AG08395 (cell line): ENCODE measurements around the gene HNRNPA1.
"Not testable (repeated sequence)": the region's sequence is repeated elsewhere in the genome, so short reads cannot be mapped to it uniquely, and the experiment has no call there.

Experiments
- DNase-seq: peaks from one replicate; pipeline ENCODE4 v3.0.0; 2012; ENCODE audit warnings: mixed read lengths, low spot score

HNRNPA1 gene

DNA sequence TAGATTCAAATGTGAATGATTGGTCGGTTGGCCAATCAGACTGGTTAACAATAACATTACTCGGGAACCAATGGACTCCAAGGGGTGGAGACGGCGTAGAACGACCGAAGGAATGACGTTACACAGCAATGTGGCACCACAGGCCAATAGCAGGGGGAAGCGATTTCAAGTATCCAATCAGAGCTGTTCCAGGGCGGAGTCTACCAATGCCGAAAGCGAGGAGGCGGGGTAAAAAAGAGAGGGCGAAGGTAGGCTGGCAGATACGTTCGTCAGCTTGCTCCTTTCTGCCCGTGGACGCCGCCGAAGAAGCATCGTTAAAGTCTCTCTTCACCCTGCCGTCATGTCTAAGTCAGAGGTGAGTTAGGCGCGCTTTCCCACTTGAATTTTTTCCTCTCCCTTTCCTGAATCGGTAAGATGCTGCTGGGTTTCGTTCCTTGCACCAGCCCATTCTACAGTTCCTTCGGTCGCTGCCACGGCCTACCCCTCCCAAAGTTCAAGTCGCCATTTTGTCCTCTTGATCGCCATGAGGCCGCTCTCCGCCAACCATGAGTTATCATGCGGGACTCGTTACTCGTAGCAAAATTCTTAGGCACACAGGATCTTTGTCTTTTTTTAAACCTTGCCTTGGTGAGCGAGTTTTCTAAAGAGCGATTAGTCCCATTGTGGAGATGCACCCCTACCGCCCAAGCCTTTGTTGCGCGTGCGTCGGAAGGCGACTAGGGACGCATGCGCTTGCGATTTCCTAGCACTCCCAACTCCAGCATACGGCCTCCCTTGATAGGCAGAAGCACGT lies at the start of gene HNRNPA1:
HNRNPA1 (plus strand) TSS at position 259 of the 793 bp plus-strand sequence; CDS start at position 341, 82 bp downstream.
- peak; percentile 98 for DNase-seq

DNA sequence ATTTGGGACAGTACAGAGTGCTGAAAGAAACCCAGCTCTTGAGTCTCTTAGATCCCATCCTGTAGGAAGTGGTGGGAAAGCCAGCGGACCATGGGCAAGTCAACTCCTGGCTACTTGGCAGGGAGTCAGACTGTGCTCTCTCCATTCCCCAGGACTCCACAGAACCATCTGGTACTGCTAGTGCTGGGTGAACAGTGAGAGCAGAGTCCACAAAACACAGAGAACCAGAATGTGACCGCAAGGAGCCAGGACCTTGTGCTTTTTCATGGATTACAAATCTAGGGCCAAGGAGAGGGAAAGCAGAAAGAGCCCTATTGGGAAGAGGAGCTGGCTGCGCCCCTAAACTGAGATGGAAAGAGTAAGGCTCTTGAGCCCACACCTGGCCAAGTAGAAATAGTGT lies 49.3 kb upstream of the HNRNPA1 start:
- not testable (repeated sequence) for DNase-seq

DNA sequence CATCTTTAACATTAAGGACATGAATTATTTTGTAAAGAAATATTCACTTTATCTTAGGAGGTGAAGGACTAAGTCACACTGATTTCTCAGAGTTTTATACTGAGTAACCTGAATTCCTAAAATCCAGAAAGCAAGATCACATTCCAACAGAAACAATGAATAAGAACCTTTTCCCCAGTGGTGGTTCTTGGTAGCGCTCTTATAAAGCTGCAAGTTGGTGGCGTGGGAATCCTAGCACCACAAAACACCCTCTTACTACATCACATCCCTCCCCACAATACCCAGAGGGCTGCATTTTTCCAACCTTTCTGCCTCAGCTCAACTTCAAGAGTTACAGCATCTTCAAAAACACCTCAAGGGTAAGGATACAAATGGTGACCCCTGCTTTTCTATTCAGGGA lies 47.7 kb upstream of the HNRNPA1 start:
- peak; percentile 26 for DNase-seq

DNA sequence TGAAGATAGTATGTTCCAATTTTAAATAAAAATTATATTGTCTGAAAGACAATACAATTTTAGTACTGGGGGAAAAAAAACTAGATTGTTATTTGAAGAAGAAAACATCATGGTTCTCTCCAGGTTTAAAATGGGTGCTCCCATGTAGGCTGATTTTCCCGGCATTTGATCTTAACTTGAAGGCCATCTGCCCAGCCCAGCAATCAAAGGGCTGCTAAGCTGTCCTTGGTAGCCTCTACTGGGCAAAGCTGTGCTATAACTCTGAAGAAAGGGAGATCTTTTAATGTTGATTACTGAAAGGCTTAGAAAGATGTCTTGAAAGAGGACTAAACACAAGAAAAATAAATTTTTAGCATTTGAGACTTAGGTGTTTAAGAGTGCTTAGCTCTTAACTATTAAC lies 42.0 kb upstream of the HNRNPA1 start:
- no peak for DNase-seq

DNA sequence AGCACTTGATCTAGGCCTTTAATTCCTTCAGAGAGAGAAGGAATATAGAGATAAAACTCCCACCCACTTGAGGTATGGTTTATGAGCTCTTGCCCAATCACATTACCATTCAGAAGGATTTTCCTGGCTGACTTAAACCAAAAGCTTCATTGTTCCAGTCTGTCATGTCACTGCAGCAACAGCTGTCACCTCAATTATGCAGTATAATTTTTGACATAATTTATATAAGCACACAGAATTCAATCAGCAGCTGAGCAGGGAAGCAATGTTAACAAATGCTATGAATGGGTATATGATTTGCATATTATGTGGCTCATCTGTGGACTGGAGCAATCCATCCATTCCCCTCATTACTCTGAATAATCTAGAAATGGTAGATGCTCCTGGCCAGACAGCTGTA lies 40.9 kb upstream of the HNRNPA1 start:
- no peak for DNase-seq

DNA sequence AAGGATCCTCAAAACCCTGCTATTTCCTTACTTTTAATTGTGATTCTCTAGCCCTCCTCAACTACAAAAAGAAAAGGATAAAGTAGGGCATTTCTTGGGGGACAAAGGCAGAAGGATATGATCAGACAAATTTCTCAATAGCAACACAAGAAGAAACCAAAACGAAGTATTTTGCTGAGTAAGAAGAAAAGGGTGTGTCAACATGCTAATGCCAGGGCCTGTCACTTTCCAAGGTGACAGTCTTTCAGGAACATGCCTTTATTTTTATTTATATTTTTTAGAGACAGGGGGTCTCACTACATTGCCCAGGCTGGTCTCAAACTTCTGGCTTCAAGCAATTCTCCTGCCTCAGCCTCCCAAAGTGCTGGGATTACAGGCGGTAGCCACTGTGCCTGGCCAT lies 40.4 kb upstream of the HNRNPA1 start:
- no peak for DNase-seq

DNA sequence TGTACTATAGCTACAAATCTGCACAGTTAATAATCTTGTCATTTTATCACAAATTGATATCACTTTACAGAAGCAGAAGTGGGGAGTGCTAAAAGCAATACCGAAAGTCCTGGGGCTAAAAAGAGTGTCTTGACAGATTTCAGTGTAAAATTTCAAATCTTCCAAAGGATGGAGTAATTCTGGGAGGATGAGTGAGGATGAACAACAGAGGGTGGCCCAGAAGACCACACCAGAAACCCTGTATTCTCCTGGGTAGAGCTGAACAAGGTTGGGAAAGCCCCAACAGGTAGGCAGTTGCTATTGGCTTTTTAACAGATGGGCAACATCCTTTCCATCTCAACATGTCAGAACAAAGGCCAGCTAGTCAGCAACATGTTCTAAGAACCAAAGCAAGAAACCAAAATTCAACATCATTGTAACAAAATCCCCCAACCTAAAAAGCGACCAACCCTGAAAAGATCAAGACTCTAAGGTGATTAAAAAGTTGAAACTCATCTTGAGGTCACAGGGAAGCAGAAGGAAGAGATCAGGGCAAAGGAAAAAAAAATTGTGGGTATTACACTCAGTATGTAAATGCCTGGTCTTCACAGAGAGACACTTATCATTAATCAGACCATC lies 39.4 kb upstream of the HNRNPA1 start:
- DNase-seq, result no peak

DNA sequence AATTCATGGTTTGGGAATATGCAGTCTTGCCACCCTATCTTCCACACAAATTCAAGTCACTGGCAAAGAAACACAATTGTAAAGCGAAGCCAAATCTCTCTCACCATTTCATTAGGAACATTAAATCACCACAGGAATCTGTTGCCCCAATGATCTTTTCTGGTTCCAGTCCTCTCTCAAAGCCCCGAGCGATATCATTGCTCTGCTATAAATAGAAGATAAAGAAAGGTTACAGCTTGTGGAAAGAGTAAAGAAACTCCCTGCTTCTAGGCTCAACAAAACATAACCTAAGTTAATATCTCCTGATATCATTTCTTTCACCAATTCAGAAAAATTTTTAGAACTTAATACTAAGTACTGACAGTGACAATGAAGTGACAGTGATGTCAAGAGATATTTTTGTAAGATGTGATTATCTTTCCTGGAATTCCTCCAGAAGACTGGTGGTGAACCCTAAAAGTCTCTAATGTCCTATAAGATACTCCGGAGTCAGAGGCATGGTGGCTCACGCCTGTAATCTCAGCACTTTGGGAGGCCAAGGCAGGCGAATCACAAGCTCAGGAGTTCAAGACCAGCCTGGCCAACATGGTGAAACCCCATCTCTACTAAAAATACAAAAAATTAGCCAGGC lies 34.4 kb upstream of the HNRNPA1 start:
- DNase-seq, result no peak

DNA sequence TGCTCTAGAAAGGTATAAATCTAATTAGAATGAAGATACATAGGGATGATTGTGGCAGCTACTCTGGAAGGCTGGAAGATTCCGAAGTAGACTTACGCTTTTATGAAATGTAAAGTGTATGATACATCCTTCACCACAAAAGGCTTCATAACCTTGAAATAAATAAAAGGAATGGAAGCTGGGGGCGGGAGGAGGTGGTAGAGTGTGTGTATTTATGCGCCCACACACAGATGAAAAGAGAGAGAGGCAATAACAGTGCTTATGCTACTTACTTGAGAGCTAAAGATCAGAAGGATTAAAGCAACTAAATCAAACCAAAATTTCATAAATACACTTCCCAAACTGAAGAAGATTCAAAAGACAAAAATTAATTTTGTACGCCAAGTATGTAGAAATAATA lies 31.0 kb upstream of the HNRNPA1 start:
- DNase-seq, result no peak

DNA sequence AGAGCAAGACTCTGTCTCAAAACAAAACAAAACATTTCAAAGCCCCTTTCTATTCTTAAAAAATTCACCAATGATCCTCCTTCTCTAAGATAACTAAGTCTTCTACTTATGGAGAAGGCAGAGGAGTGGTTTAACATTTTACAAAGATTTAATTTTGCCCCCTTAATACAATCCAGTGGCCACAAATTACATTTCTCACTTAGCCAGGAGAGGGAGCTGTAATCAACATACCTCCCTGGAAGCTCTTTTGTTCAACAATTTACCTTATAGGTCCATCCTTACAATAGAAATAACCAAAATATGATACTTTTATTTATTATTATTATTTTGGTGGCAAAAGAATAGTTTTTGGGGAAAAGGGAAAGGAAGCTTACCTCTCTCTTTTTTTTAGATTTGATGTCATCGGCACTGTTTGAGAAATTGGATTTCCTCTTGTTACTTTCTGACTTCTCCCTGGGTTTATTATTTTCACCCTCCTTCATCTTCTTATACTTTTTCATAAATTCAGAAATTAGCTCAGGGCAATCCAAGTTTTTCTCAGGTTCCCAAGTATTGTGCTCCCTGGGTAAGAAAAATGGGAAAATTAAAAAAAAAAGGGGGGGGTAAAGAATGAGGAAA lies 28.8 kb upstream of the HNRNPA1 start:
- peak; percentile 71 for DNase-seq

DNA sequence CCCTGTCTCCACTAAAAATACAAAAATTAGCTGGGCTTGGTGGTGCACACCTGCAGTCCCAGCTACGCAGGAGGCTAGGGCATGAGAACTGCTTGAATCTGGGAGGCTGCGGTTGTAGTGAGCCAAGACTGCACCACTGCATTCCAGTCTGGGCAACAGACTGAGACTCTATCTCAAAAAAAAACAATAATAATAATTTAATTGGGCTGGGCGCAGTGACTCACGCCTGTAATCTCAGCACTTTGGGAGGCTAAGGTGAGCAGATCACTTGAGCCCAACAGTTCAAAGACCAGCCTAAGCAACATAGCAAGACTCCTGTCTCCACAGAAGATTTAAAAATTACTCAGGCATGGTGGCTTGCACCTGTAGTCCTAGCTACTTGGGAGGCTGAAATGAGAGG lies 27.3 kb upstream of the HNRNPA1 start:
- no peak for DNase-seq

DNA sequence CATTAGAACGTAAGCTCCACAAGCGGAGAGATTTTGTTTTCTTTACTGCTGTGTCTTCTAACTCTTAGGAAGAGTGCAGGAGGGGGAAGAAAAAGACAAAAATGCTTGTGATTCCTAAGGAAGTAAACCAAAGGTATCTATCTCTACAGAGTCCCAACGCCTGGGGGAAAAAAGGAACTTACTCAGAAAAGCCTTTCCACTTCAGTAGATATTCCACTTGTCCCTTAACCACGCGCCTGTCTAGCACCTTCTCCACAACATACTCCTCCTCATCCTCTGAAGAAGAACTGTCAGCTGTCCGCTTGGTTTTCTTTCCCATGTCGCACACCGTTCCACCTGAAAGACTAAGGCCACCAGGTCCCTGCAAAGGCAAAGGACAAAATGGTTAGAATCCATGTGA lies 23.2 kb upstream of the HNRNPA1 start:
- no peak for DNase-seq

DNA sequence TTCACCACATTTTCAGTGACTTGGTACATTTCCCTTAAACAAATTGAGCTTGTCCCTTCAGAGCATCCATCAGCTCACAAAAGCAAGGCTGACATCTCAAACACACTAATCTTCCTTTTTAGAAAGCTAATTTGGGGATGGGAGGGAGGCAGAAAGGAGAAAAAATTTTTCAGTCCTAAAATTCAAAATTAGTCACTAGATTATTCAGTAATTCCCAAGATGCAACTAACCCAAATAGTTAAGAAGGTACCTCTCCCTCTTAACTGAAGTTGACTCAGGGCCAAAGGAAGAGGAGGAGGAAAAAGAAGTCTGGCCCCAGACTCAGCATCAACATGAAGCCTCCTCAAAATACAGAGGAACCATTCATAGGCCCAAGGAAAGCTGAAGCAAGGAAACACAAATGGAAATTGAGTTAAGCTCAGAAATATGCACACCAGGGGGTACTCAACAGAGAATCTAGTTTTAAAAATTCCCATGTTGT lies 22.3 kb upstream of the HNRNPA1 start:
- peak; percentile 8 for DNase-seq

DNA sequence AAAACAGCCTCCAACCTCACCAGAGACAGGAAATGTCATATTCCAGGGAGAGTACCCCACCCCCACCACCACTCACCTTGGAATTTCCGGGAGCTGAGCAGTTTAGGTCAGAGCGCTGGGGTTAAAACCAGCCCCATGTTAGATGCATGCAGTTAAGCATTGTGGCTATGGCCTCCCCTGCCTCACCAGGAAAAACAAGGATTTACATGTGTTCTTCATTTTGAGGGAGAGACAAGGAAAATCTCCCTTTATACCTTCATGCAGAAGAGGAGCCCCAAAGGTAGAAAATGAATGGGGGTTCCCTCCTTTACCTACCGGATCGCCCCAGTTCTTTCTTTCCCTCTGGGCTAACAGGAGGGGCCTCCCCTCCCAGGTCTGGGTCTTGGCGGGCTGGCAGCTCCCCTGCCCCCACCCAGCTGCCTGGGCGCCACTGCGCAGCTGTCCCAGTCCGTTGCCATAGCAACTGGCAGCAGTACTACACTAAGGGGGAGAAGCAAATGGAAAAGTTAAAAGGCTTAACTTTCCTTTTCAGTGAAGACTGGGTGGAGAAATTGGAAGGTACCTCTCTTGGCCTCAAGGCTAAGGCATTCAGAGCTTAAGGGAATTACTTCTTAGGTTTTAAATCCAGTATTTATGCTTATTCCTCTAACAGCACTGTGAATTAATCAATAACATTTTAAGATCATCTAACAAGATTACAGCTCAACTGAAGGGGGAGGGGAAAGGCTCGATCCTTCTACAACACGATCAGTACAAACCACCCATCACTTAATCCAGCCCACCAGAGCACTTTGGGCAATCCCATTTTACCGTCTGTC lies 21.1 kb upstream of the HNRNPA1 start:
- peak; percentile 94 for DNase-seq

DNA sequence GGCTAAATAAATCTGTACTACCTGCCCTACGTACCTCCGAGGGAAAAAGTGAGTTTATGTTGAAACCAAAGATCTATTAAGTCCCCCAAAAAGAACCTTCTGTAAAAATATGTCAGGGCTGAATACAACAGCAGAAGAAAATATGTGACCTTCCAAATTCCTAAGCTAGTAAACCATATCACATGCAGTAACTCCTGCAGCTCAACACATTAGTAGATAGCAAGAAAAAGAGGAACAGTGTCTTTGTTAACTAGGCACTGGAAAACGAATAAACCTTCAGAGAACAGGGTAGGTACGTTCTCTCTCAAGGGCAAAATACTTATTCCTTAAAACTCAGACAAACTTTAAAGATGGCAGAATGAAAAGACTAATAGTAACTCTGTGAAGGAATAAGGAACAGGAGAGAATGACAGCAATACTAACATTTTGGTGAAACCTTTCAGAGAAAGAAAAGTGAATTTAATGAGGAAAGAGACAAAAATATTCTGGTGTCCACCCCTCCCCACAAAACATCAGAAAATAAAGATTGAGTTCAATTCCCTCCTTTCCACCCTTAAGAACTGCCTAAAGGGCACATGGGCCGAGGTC lies 18.6 kb upstream of the HNRNPA1 start:
- DNase-seq, result no peak

DNA sequence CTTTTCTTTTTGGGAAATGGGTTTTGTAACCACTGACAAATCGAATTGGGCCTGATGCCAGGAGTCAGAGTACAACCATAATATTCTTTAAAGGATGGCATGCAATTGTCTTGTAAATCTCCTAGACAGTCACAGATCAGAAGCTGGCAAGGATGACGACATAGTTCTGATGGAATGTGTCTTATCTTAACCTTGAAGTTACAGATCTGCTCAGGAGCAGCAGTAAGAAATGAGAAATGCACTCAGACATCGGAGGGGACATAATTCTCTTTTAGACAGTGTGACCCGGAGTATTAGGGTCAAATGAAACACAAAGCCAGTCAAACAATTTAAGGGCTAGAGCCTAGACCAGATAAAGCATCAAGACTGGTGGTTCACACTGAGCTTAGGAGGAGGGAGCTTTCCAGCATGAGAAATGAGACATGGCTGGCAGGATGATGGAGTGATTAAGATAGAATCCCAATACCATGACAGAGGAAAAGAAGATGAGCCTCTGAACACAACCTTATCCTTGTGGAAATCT lies 18.1 kb upstream of the HNRNPA1 start:
- peak; percentile 8 for DNase-seq

DNA sequence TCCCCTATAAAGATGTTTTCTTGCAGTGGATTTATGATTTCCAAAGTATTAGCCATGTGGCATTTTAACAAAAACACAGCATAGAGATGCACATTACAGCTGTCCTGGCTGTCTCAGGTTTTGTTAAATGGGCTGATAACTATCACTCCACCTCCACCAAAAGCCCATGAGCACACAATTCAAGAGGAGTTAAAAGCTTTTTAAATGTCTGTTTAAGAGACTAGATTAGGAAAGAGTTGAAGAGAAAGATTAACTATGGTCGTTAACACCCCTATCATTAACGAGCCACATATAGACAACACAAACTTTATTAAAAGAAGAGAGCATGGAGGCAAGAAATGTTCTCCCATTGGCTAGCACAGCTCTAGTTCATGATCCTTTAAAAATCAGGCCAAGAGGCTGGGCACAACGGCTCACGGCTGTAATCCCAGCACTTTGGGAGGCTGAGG lies 15.1 kb upstream of the HNRNPA1 start:
- no peak for DNase-seq

DNA sequence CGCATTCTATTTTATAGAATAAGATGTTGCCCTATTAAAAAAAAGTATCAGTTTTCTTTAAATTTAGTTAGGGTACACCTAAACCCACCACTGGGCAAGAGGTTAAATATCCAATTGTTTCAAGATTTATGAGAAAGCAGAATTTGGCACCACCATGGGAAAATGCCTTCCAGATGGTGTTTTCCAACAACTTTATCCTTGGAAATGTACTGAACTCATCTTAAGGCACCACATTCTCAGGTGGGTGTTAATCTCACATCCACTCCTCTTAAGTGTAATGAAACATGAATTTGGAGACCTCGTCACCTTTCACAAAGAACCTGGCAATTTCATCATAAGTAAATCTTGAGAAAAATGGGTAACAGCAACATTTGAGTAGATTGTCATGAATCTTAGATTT lies 13.7 kb upstream of the HNRNPA1 start:
- DNase-seq, result no peak

DNA sequence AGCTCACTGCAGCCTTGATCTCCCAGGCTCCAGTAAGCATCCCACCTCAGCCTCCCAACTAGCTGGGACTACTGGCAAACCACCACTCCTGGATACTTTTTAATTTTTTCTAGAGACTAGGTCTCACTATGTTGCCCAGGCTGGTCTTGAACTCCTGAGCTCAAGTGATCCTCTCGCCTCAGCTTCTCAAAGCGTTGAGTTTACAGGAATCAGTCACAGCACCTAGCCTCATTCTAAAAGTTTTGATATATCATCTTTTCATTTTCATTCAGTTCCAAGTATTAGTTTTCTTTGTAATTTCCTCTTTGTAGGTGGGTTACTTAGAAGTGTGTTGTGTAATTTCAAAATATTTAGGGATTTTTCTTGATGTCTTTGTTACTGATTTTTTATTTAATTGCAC lies 10.2 kb upstream of the HNRNPA1 start:
- no peak for DNase-seq

DNA sequence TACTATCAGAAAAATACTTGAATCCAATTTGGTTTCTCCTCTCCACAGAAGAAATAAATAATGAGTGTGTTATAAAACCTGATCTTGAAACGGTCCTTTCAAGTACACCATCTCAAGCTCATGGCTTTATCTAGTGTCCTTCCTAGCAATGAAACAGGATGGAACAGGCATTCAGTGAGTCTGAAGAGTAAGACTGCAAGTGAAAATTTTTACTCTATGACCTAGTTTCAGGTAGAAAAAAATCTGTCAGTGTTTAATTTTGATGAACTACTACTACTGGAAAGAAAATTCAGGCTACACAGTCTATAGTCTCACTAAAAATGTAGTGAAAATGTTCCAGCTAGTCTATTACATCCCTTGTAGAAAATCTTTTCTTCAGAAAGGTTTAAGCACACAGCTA lies 8.3 kb upstream of the HNRNPA1 start:
- DNase-seq, result no peak

DNA sequence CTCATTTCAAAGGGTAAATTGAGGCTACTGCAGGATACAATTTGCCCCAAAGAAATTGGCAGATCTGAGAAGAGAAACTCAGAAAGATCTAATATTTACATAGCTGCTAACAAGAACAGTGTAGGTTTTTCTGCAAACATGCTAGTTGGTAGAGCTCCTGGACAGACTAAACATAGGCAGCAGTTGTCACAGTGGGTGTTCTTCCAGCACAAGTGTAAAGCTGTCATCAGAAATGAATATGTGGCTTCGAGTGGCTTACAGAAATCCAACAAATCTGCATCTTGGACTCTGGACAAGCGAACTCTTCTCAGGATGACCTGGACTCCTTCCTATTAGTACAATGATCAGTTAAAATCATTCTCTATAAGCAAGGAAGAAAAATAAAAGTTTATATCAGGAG lies 6.5 kb upstream of the HNRNPA1 start:
- no peak for DNase-seq
